GM04504 (cell line): Measurements from ENCODE around the gene ADAMTS2.

ENCODE experiments used
- DNase-seq: peaks from one replicate; pipeline ENCODE4 v3.0.0-alpha.2; 2012; ENCODE audit warnings: low read depth

Gene ADAMTS2

GRCh38 chr5:179311091-179311470, 34.2 kb downstream of the ADAMTS2 start:
- no peak for DNase-seq

GRCh38 chr5:179310439-179311090, 34.7 kb downstream of the ADAMTS2 start:
- DNase-seq, result no peak

- DNase-seq, result no peak
Observed at GRCh38 chr5:179309751-179310320, 35.4 kb downstream of the ADAMTS2 start.

- DNase-seq, result no peak
Observed at GRCh38 chr5:179309383-179309670, 35.9 kb downstream of the ADAMTS2 start.

- no peak for DNase-seq
Observed at GRCh38 chr5:179308563-179309382, 36.5 kb downstream of the ADAMTS2 start.

- no peak for DNase-seq
Observed at GRCh38 chr5:179307931-179308471, 37.3 kb downstream of the ADAMTS2 start.

GRCh38 chr5:179307013-179307800, 38.1 kb downstream of the ADAMTS2 start:
- no peak for DNase-seq

- no peak for DNase-seq
Observed at GRCh38 chr5:179306191-179307012, 38.9 kb downstream of the ADAMTS2 start.

GRCh38 chr5:179304871-179305270, 40.4 kb downstream of the ADAMTS2 start:
- no peak for DNase-seq

- peak; percentile 89 for DNase-seq
Observed at GRCh38 chr5:179304466-179304865, 40.8 kb downstream of the ADAMTS2 start.

GRCh38 chr5:179303451-179304200, 41.6 kb downstream of the ADAMTS2 start:
- DNase-seq, result no peak

GRCh38 chr5:179302499-179303185, 42.6 kb downstream of the ADAMTS2 start:
- DNase-seq, result no peak

- DNase-seq, result no peak
Observed at GRCh38 chr5:179301796-179302195, 43.5 kb downstream of the ADAMTS2 start.

GRCh38 chr5:179301376-179301775, 43.9 kb downstream of the ADAMTS2 start:
- no peak for DNase-seq

GRCh38 chr5:179300581-179301180, 44.6 kb downstream of the ADAMTS2 start:
- DNase-seq, result no peak

GRCh38 chr5:179298181-179298993, 46.9 kb downstream of the ADAMTS2 start:
- no peak for DNase-seq

GRCh38 chr5:179297486-179298180, 47.6 kb downstream of the ADAMTS2 start:
- no peak for DNase-seq

GRCh38 chr5:179297026-179297425, 48.2 kb downstream of the ADAMTS2 start:
- no peak for DNase-seq
